HG03159 (cell line): ENCODE results near the gene PEF1.

Experiments
- ATAC-seq: cut with Tn5 transposase; IDR thresholded peaks from one replicate; pipeline ENCODE4 v1.9.1; 2021; ENCODE audit warnings: mild to moderate bottlenecking, moderate library complexity; ENCODE audit not compliant: unreplicated experiment

PEF1 gene

DNA sequence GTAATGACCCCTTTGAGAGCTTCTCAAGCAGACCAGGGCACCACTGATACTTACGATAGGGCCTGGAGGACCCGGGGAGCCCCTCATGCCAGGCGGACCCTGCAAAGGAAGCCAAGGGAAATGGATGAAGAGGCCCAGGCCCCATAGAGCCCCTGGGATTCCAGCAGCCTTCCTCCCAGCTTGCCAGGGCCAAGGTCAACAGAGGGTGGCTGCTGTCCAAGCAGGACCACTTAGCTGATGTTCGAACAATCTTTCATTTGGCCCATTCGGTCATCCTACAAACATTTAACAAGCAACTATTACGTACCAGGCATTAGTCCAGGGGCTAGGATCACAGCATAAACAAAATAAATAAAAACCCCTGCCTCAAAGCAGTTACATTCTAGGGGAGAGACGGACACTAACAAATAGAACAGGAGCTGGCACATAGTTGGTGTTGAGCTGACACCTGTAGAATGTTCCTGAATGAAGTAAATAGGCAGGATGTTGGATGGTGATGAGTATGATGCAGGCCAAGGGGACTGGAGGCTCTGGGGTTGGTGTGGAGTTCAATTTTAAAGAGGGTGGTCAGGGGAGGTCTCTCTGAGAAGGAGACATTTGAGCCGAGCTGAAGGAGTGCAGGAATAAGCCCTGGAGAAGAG lies 27.0 kb upstream of the PEF1 start:
- no peak for ATAC-seq

DNA sequence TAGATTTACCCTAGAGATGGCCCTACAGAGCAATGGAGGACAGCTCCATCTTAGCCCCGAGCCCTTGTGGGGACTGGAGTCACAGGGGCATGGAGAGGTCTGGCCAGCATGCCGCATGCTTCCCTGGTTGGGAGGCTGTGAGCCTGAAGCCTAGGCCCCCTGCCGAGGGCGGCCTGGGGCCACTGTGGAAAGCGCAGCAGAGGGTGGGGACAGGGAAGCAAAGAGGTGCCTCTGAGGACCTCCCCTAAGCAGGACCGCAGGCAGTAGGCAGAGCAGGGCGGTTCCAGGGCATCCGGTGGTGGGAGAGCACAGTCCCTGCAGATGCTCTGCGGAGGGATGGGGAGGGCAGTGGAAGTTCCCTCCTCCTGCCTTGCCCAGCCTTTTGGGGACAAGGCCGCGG lies 26.5 kb upstream of the PEF1 start:
- ATAC-seq: no peak

DNA sequence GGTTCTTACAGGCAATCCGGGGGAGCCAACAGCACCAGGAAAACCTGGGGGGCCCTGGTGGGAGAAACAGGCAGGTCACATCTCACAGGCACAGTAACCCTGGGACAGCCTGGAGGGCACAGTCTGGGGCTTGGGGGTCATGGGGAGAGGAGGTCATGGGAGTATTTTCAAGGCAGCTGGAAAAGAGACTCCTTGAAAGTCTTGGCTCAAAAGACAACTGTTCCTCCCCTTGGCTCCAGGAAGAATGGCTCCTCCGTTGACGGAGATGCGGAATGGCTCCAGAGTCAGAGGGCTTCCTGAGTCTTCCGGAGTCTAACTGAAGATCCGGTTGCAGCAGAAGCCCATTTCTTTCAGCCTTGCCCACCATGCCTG lies 25.9 kb upstream of the PEF1 start:
- no peak for ATAC-seq

DNA sequence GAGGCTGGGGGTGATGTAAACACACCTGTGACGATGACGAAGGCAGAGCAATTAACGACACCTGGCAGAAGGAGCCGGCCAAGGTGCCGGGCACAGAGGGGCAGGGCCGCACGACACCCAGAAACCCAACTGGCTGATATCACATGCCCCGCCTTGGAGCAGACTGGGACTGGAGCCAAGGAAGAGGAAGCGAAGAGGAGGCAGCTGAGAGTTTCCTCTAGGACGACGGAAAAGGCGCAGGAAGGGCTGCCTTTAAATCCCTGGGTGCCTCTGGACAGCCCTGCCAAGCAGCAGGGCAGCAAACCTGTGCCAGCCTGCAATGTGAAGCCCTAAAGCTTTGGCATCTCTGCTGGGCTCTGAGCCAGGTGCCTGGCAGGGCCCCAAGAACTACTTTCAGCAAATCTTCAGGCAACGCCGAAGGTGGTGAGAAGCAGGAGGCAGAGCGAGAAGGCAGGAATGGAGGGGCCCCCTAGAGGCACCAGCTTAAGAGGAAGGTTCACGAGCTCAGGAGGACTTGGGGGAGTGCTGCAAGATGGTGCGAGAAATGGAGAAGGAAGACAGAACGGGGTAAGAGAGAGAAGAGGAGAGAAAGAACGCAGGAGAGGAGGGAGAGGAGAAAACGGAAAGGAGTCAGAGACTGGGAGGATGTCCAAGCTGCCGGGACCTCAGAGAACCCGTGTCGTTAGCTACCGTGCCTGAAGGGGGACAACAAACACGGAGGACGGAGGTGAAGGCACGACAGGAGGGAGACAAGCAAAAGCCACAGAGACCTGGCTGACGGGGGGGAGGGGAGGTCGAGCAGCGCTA lies 25.3 kb upstream of the PEF1 start:
- no peak for ATAC-seq

GRCh38 chr1:31669433-31669785 lies 24.7 kb upstream of the PEF1 start:
- no peak for ATAC-seq

GRCh38 chr1:31668303-31668883 lies 23.7 kb upstream of the PEF1 start:
- ATAC-seq: no peak

- no peak for ATAC-seq
Measured at GRCh38 chr1:31667065-31667785, 22.5 kb upstream of the PEF1 start.

DNA sequence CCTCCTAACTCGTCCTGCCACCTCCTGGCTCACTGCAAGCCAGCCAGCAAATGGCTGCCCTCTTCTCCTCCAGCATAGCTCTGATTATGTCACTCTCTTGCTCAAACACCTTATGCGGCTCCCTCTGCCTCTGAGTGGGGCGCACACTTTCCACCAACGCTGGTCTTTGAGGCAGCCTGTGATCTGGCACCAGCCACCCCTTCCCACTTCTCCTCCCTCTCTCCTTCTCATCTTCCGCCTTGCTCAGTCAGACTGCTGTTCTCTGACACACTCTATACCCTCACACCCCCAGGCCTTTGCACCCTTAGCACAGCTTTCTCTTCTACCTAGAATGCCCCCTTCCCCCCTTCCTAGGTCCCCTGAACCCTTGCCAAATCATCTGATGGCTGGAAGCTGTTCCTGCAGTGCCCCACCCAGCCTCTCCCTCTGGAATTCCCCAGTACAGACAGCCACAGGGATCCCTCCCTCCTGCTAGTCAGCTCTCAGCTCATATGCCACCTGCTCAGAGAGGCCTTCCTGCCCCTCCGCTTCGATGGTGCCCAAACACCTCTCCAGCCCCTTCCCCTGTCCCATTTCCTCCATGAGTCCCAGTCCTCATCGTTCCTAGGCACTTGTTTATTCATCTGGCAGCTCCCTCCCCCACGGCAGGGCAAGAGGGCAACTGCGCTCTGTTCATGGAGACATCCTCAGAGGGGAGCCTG lies 21.7 kb upstream of the PEF1 start:
- no peak for ATAC-seq

- no peak for ATAC-seq
Measured at GRCh38 chr1:31665234-31665878, 20.7 kb upstream of the PEF1 start.

- ATAC-seq: no peak
Measured at GRCh38 chr1:31664528-31664927, 19.9 kb upstream of the PEF1 start.

DNA sequence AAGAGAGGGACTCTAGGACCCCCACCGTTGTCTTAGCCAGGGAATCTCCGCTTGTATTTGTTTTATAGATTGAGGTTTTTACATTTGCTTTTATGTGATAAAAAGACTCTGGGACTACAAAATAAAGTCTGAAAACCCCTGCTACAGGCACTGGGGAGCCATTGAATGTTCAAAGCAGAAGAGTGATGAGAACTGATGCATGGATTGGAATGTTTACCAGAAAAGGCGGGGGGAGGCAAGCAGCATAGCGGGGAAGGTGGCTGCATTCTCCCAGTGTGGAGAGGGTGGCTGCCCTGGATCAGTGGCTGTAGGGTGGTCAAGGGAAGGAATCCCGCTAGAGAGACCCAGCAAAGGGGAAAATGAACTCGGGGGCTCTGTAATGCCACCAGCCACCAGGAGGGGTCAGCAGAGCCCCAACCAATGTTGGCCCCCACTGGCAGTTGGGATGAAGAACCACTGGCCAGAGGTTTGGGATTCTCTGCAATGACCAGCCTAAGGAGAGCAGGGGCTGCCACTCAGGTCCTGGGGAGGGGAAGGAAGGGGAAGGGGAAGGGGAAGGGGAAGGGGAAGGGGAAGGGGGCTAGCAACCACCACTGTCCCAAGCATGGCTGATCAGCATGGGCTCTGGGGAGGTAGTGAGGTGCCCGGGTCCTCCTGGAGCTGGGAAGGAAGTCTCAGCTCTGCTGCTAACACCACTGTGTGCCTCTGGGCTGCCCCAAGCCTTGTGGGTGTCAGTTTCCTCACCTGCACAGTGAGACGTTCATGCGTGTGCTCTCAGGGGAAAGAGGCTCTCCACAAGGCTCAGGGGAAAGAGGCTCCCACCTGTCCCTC lies 19.2 kb upstream of the PEF1 start:
- no peak for ATAC-seq

GRCh38 chr1:31662463-31662862 lies 17.8 kb upstream of the PEF1 start:
- no peak for ATAC-seq

GRCh38 chr1:31661856-31662255 lies 17.2 kb upstream of the PEF1 start:
- no peak for ATAC-seq

DNA sequence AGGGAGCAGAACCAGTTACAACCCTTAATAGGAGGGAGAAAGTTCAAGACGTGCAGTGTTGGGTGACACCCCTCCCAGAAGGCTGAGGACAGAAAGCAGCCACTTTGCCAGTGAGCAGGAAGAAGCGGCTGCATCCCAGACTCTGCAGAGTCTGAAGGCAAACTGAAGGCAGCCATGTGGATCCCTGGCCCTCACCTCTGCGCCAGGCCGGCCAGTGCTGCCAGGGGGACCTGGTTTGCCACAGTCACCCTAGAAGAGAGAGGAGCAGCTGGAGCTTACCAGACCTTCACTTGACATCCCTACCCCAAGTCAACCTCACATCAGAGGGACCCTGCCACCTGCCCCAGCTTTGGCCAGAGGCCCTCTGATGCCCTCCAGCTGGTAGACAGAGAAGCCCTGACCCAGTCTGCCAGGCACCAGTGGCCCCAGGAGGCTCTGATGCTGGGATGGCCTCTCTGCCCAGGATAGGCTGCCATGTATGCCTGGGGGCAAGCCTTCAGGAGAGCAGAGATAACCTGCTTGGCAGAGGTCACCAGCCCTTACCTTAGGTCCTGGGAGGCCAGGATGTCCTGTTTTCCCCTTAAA lies 16.3 kb upstream of the PEF1 start:
- no peak for ATAC-seq

GRCh38 chr1:31659889-31660288 lies 15.2 kb upstream of the PEF1 start:
- no peak for ATAC-seq

GRCh38 chr1:31658721-31659120 lies 14.0 kb upstream of the PEF1 start:
- no peak for ATAC-seq

DNA sequence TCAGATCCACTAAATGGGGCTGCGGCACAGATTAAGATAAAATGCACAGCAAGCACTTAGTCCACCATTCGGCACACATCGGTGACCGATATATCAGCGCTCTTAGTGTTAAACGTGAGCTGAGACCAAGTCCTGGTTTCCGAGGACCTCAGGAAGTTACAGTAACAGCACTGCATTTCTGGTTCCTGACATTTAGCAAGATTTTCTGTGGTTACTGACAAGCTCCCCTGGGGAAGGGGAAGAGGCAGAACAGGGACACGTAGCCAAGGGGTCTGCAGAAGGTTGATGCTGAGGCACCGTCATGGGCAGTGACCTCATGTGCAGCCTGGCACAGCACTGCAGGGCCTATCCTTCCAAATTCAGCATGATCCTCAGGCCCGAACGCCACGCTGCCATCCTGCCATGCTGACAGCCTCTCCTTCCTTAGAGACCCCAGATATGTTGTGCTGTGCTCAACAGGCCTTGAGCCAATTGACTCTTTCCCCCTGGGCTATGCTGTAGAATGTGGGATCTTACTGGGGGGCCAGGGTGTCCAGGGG lies 13.4 kb upstream of the PEF1 start:
- no peak for ATAC-seq

GRCh38 chr1:31657020-31657804 lies 12.5 kb upstream of the PEF1 start:
- no peak for ATAC-seq
